ENCODE results near the gene PIGU.

DNA sequence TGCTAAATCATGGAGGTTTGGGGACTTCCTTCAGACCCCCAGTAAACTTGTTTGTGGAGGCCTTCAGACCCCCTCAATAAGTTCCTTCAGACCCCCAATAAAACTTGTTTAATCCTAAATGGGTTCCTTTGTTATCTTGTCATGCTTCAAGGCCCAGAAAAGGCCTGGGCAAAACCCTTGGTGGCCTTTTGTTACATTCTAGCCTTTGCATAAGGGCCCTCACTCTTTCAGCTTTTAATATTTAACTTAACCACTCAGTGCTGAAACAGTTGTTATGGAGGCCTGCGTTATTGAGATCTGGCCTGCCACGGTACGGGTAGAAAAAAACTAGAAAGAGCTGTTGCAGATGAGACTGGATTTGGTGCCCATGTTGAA is 165.0 kb downstream of the PIGU start:
- TF ChIP-seq GATA2 (IDR thresholded peaks at IDR 0.05; ENCODE audit: low read depth, low read length) (no peak), GATA3 (IDR thresholded peaks at IDR 0.05; ENCODE audit: low read depth, low read length) (no peak)

All from SH-SY5Y (cell line).